Measurements from ENCODE around the gene KLF3.

The KLF3 gene

GRCh38 chr4:38724475-38724808 is 60.4 kb downstream of the KLF3 start:
- ATAC-seq (replicated peaks; ENCODE audit: extremely low read depth, poor library complexity, severe bottlenecking), result no peak
- no peaks in the 10 kb centered on the region for H3K36me3 Mint-ChIP-seq (ENCODE audit: insufficient read depth)
- H3K27ac Mint-ChIP-seq (ENCODE audit: low read depth), result no peak overlapping the region
- H3K9me3 Mint-ChIP-seq, result no peaks in the 10 kb centered on the region
- H3K27me3 Mint-ChIP-seq, result no peaks in the 10 kb centered on the region
- peaks cover 16% of the 10 kb centered on the region for H3K4me1 Mint-ChIP-seq
- no peak overlapping the region for H3K4me3 Mint-ChIP-seq
- DNase-seq (ENCODE audit: low spot score in 2 of 2), result no peak

- Mint-ChIP-seq H3K4me3 (no peak overlapping the region), H3K4me1 (peaks cover 28% of the 10 kb centered on the region), H3K27me3 (no peaks in the 10 kb centered on the region), H3K36me3 (ENCODE audit: insufficient read depth) (peaks cover 11% of the 10 kb centered on the region), H3K27ac (ENCODE audit: low read depth) (no peak overlapping the region), H3K9me3 (peaks cover 10% of the 10 kb centered on the region)
- DNase-seq (ENCODE audit: low spot score in 2 of 2) (no peak), ATAC-seq (replicated peaks; ENCODE audit: extremely low read depth, poor library complexity, severe bottlenecking) (no peak)
These were observed 64.7 kb downstream of the KLF3 start for GRCh38 chr4:38728631-38729141.

GRCh38 chr4:38730493-38730829 is 66.5 kb downstream of the KLF3 start:
- Mint-ChIP-seq H3K4me1 (peaks cover 25% of the 10 kb centered on the region), H3K36me3 (ENCODE audit: insufficient read depth) (peaks cover 17% of the 10 kb centered on the region), H3K4me3 (no peak overlapping the region), H3K27ac (ENCODE audit: low read depth) (no peak overlapping the region), H3K9me3 (peaks cover 14% of the 10 kb centered on the region), H3K27me3 (no peaks in the 10 kb centered on the region)
- no peak for ATAC-seq (replicated peaks; ENCODE audit: extremely low read depth, poor library complexity, severe bottlenecking)
- no peak for DNase-seq (ENCODE audit: low spot score in 2 of 2)

GRCh38 chr4:38730830-38731646 is 67.0 kb downstream of the KLF3 start:
- ATAC-seq (replicated peaks; ENCODE audit: extremely low read depth, poor library complexity, severe bottlenecking), result peak; percentile 43
- Mint-ChIP-seq H3K36me3 (ENCODE audit: insufficient read depth) (peaks cover 17% of the 10 kb centered on the region), H3K4me1 (peaks cover 25% of the 10 kb centered on the region), H3K27ac (ENCODE audit: low read depth) (no peak overlapping the region), H3K27me3 (no peaks in the 10 kb centered on the region), H3K9me3 (peaks cover 14% of the 10 kb centered on the region), H3K4me3 (no peak overlapping the region)
- peak; percentile 61 to 77 for DNase-seq (ENCODE audit: low spot score in 2 of 2)

- peak overlapping the region; percentile 4 for H3K4me3 Mint-ChIP-seq
- H3K27me3 Mint-ChIP-seq, result no peaks in the 10 kb centered on the region
- peaks cover 18% of the 10 kb centered on the region for H3K4me1 Mint-ChIP-seq
- no peak for DNase-seq (ENCODE audit: low spot score in 2 of 2)
- H3K27ac Mint-ChIP-seq (ENCODE audit: low read depth), result peak overlapping the region; percentile 50
- peaks cover 14% of the 10 kb centered on the region for H3K9me3 Mint-ChIP-seq
- peaks cover 17% of the 10 kb centered on the region for H3K36me3 Mint-ChIP-seq (ENCODE audit: insufficient read depth)
- no peak for ATAC-seq (replicated peaks; ENCODE audit: extremely low read depth, poor library complexity, severe bottlenecking)
These were observed 69.7 kb downstream of the KLF3 start for GRCh38 chr4:38733663-38734062.

- Mint-ChIP-seq H3K4me1 (peaks cover 16% of the 10 kb centered on the region), H3K27me3 (no peaks in the 10 kb centered on the region), H3K36me3 (ENCODE audit: insufficient read depth) (peaks cover 17% of the 10 kb centered on the region), H3K27ac (ENCODE audit: low read depth) (peak overlapping the region; percentile 50), H3K4me3 (no peak overlapping the region), H3K9me3 (peaks cover 14% of the 10 kb centered on the region)
- no peak for ATAC-seq (replicated peaks; ENCODE audit: extremely low read depth, poor library complexity, severe bottlenecking)
- DNase-seq (ENCODE audit: low spot score in 2 of 2), result no peak
These were observed 70.4 kb downstream of the KLF3 start for GRCh38 chr4:38734446-38734845.

GRCh38 chr4:38734911-38735310 is 70.9 kb downstream of the KLF3 start:
- H3K4me1 Mint-ChIP-seq, result peaks cover 16% of the 10 kb centered on the region
- no peaks in the 10 kb centered on the region for H3K27me3 Mint-ChIP-seq
- peaks cover 17% of the 10 kb centered on the region for H3K36me3 Mint-ChIP-seq (ENCODE audit: insufficient read depth)
- H3K27ac Mint-ChIP-seq (ENCODE audit: low read depth), result no peak overlapping the region
- DNase-seq (ENCODE audit: low spot score in 2 of 2) (no peak), ATAC-seq (replicated peaks; ENCODE audit: extremely low read depth, poor library complexity, severe bottlenecking) (no peak)
- H3K9me3 Mint-ChIP-seq, result peaks cover 14% of the 10 kb centered on the region
- H3K4me3 Mint-ChIP-seq, result no peak overlapping the region

GRCh38 chr4:38735870-38736269 is 71.9 kb downstream of the KLF3 start:
- DNase-seq (ENCODE audit: low spot score in 2 of 2), result no peak
- H3K9me3 Mint-ChIP-seq, result peaks cover 14% of the 10 kb centered on the region
- no peak overlapping the region for H3K27ac Mint-ChIP-seq (ENCODE audit: low read depth)
- H3K4me1 Mint-ChIP-seq, result peaks cover 13% of the 10 kb centered on the region
- ATAC-seq (replicated peaks; ENCODE audit: extremely low read depth, poor library complexity, severe bottlenecking), result no peak
- peaks cover 17% of the 10 kb centered on the region for H3K36me3 Mint-ChIP-seq (ENCODE audit: insufficient read depth)
- H3K27me3 Mint-ChIP-seq, result no peaks in the 10 kb centered on the region
- H3K4me3 Mint-ChIP-seq, result no peak overlapping the region

GRCh38 chr4:38738940-38739803 is 75.2 kb downstream of the KLF3 start:
- no peak overlapping the region for H3K27ac Mint-ChIP-seq (ENCODE audit: low read depth)
- H3K27me3 Mint-ChIP-seq, result no peaks in the 10 kb centered on the region
- H3K9me3 Mint-ChIP-seq, result no peaks in the 10 kb centered on the region
- H3K4me1 Mint-ChIP-seq, result no peaks in the 10 kb centered on the region
- DNase-seq (ENCODE audit: low spot score in 2 of 2) (no peak), ATAC-seq (replicated peaks; ENCODE audit: extremely low read depth, poor library complexity, severe bottlenecking) (no peak)
- H3K36me3 Mint-ChIP-seq (ENCODE audit: insufficient read depth), result peaks cover 4% of the 10 kb centered on the region
- H3K4me3 Mint-ChIP-seq, result no peak overlapping the region

GRCh38 chr4:38740303-38740702 is 76.3 kb downstream of the KLF3 start:
- Mint-ChIP-seq H3K27me3 (no peaks in the 10 kb centered on the region), H3K27ac (ENCODE audit: low read depth) (no peak overlapping the region), H3K9me3 (no peaks in the 10 kb centered on the region), H3K4me1 (no peaks in the 10 kb centered on the region), H3K36me3 (ENCODE audit: insufficient read depth) (peaks cover 1% of the 10 kb centered on the region), H3K4me3 (no peak overlapping the region)
- DNase-seq (ENCODE audit: low spot score in 2 of 2) (no peak), ATAC-seq (replicated peaks; ENCODE audit: extremely low read depth, poor library complexity, severe bottlenecking) (no peak)

- Mint-ChIP-seq H3K27me3 (no peaks in the 10 kb centered on the region), H3K36me3 (ENCODE audit: insufficient read depth) (peaks cover 1% of the 10 kb centered on the region), H3K9me3 (peaks cover 16% of the 10 kb centered on the region), H3K4me3 (no peak overlapping the region), H3K27ac (ENCODE audit: low read depth) (no peak overlapping the region), H3K4me1 (no peaks in the 10 kb centered on the region)
- DNase-seq (ENCODE audit: low spot score in 2 of 2) (no peak), ATAC-seq (replicated peaks; ENCODE audit: extremely low read depth, poor library complexity, severe bottlenecking) (no peak)
These were observed 79.9 kb downstream of the KLF3 start for GRCh38 chr4:38743866-38744265.

- Mint-ChIP-seq H3K4me1 (no peaks in the 10 kb centered on the region), H3K9me3 (peaks cover 16% of the 10 kb centered on the region), H3K27me3 (no peaks in the 10 kb centered on the region), H3K4me3 (no peak overlapping the region), H3K27ac (ENCODE audit: low read depth) (no peak overlapping the region), H3K36me3 (ENCODE audit: insufficient read depth) (peaks cover 1% of the 10 kb centered on the region)
- DNase-seq (ENCODE audit: low spot score in 2 of 2), result no peak
- ATAC-seq (replicated peaks; ENCODE audit: extremely low read depth, poor library complexity, severe bottlenecking), result no peak
These were observed 81.9 kb downstream of the KLF3 start for GRCh38 chr4:38745881-38746280.

GRCh38 chr4:38747629-38748028 is 83.6 kb downstream of the KLF3 start:
- DNase-seq (ENCODE audit: low spot score in 2 of 2) (no peak), ATAC-seq (replicated peaks; ENCODE audit: extremely low read depth, poor library complexity, severe bottlenecking) (no peak)
- no peaks in the 10 kb centered on the region for H3K4me1 Mint-ChIP-seq
- peaks cover 1% of the 10 kb centered on the region for H3K36me3 Mint-ChIP-seq (ENCODE audit: insufficient read depth)
- H3K9me3 Mint-ChIP-seq, result peaks cover 16% of the 10 kb centered on the region
- no peak overlapping the region for H3K27ac Mint-ChIP-seq (ENCODE audit: low read depth)
- H3K27me3 Mint-ChIP-seq, result no peaks in the 10 kb centered on the region
- H3K4me3 Mint-ChIP-seq, result no peak overlapping the region
